Endometrial microvascular endothelial cells (primary cell): ENCODE measurements around the gene RNU6-7. TPM values are rescaled to one million over a fixed set of nuclear protein-coding genes. Genes with fewer than 3 reads are reported as not detected.

Experiments
- in situ Hi-C: cut with HindIII; loops from 2 replicates; pipeline ENCODE4 v1.10.0; 2017; ENCODE audit warnings: low sequenced_read_pairs, low pct_unique_long_range_greater_than_20kb; ENCODE audit errors: inconsistent ontology term
- total RNA-seq: library from RNA; depleted of rRNA; stranded (reverse); fragments of >200 nt; gene quantifications from one replicate; pipeline ENCODE4 v1.2.3, GENCODE V29; 2015; ENCODE audit errors: inconsistent ontology term

Gene RNU6-7
- total RNA-seq, 1 donor from 2014 or later = not detected

GRCh38 chr14:32202998-32203882 lies 1.4 kb downstream of the RNU6-7 start, which contains the start of gene RNU6-8:
TSS of gene RNU6-8 (minus strand) at chr14:32203269.
- in situ Hi-C loops = no loop called here

GRCh38 chr14:32203928-32204357 lies 2.1 kb downstream of the RNU6-7 start:
- in situ Hi-C loops = no loop called here

- in situ Hi-C loops = no loop called here
Observed at GRCh38 chr14:32205554-32205953, 3.7 kb downstream of the RNU6-7 start.

- in situ Hi-C loops = no loop called here
Observed at GRCh38 chr14:32205984-32206383, 4.1 kb downstream of the RNU6-7 start.

- in situ Hi-C loops = no loop called here
Observed at GRCh38 chr14:32206552-32206951, 4.7 kb downstream of the RNU6-7 start.

GRCh38 chr14:32208490-32208889 lies 6.6 kb downstream of the RNU6-7 start:
- in situ Hi-C loops = no loop called here

GRCh38 chr14:32209471-32209870 lies 7.6 kb downstream of the RNU6-7 start:
- in situ Hi-C loops = no loop called here

- in situ Hi-C loops = no loop called here
Observed at GRCh38 chr14:32211068-32211404, 9.2 kb downstream of the RNU6-7 start.

- in situ Hi-C loops = no loop called here
Observed at GRCh38 chr14:32212833-32213232, 11.0 kb downstream of the RNU6-7 start.

- in situ Hi-C loops = no loop called here
Observed at GRCh38 chr14:32217301-32217700, 15.5 kb downstream of the RNU6-7 start.

GRCh38 chr14:32224737-32225377 lies 23.0 kb downstream of the RNU6-7 start:
- in situ Hi-C loops = no loop called here

- in situ Hi-C loops = no loop called here
Observed at GRCh38 chr14:32225378-32225920, 23.6 kb downstream of the RNU6-7 start.

GRCh38 chr14:32226056-32226455 lies 24.2 kb downstream of the RNU6-7 start:
- in situ Hi-C loops = no loop called here

- in situ Hi-C loops = no loop called here
Observed at GRCh38 chr14:32230181-32230580, 28.3 kb downstream of the RNU6-7 start.

GRCh38 chr14:32230695-32231280 lies 28.9 kb downstream of the RNU6-7 start:
- in situ Hi-C loops = no loop called here

- in situ Hi-C loops = no loop called here
Observed at GRCh38 chr14:32232481-32232880, 30.6 kb downstream of the RNU6-7 start.

GRCh38 chr14:32233260-32233659 lies 31.4 kb downstream of the RNU6-7 start:
- in situ Hi-C loops = no loop called here

GRCh38 chr14:32244404-32244803 lies 42.6 kb downstream of the RNU6-7 start:
- in situ Hi-C loops = no loop called here

- in situ Hi-C loops = no loop called here
Observed at GRCh38 chr14:32246751-32247150, 44.9 kb downstream of the RNU6-7 start.

- in situ Hi-C loops = no loop called here
Observed at GRCh38 chr14:32249371-32249770, 47.5 kb downstream of the RNU6-7 start.
